ENCODE measurements around the gene TBX21. TPM values are rescaled to one million over a fixed set of nuclear protein-coding genes. Genes with fewer than 3 reads are reported as not detected.

Gene TBX21
- total RNA-seq, 3 donors from 2014 or later, result 0.33 to 1.8 (median 1.0) TPM

- Histone ChIP-seq H3K4me1 (no peaks in the 10 kb centered on the region), H3K36me3 (no peaks in the 10 kb centered on the region), H3K4me3 (no peak overlapping the region), H3K27me3 (no peaks in the 10 kb centered on the region), H3K27ac (no peak overlapping the region), H3K9me3 (no peaks in the 10 kb centered on the region)
- no peak for TF ChIP-seq POLR2AphosphoS5 (IDR thresholded peaks at IDR 0.05)
- no peak for TF ChIP-seq POLR2A (IDR thresholded peaks at IDR 0.05)
- TF ChIP-seq CTCF (IDR thresholded peaks at IDR 0.05), result no peak
- DNase-seq (ENCODE audit: low spot score in 2 of 2), result no peak
- intact Hi-C loops (cut with DNase I; ENCODE audit: low total_unique reads), result no loop called here
Measured at GRCh38 chr17:47700471-47701449, 32.3 kb upstream of the TBX21 start.

- Histone ChIP-seq H3K4me1 (no peaks in the 10 kb centered on the region), H3K36me3 (no peaks in the 10 kb centered on the region), H3K27me3 (no peaks in the 10 kb centered on the region), H3K9me3 (no peaks in the 10 kb centered on the region), H3K27ac (no peak overlapping the region), H3K4me3 (no peak overlapping the region)
- no peak for TF ChIP-seq POLR2A (IDR thresholded peaks at IDR 0.05)
- TF ChIP-seq POLR2AphosphoS5 (IDR thresholded peaks at IDR 0.05), result no peak
- no peak for TF ChIP-seq CTCF (IDR thresholded peaks at IDR 0.05)
- intact Hi-C loops (cut with DNase I; ENCODE audit: low total_unique reads), result no loop called here
- no peak for DNase-seq (ENCODE audit: low spot score in 2 of 2)
Measured at GRCh38 chr17:47701608-47702007, 31.4 kb upstream of the TBX21 start.

GRCh38 chr17:47702391-47702995 is 30.5 kb upstream of the TBX21 start:
- intact Hi-C loops (cut with DNase I; ENCODE audit: low total_unique reads), result no loop called here
- H3K9me3 ChIP-seq, result no peaks in the 10 kb centered on the region
- DNase-seq (ENCODE audit: low spot score in 2 of 2), result no peak
- H3K4me1 ChIP-seq, result no peaks in the 10 kb centered on the region
- TF ChIP-seq CTCF (IDR thresholded peaks at IDR 0.05), result no peak
- TF ChIP-seq POLR2AphosphoS5 (IDR thresholded peaks at IDR 0.05), result no peak
- no peak for TF ChIP-seq POLR2A (IDR thresholded peaks at IDR 0.05)
- no peaks in the 10 kb centered on the region for H3K27me3 ChIP-seq
- H3K4me3 ChIP-seq, result no peak overlapping the region
- no peaks in the 10 kb centered on the region for H3K36me3 ChIP-seq
- H3K27ac ChIP-seq, result no peak overlapping the region

- Histone ChIP-seq H3K27ac (no peak overlapping the region), H3K27me3 (no peaks in the 10 kb centered on the region), H3K9me3 (no peaks in the 10 kb centered on the region), H3K4me1 (no peaks in the 10 kb centered on the region), H3K4me3 (no peak overlapping the region), H3K36me3 (no peaks in the 10 kb centered on the region)
- no peak for DNase-seq (ENCODE audit: low spot score in 2 of 2)
- TF ChIP-seq POLR2A (IDR thresholded peaks at IDR 0.05), result no peak
- no peak for TF ChIP-seq POLR2AphosphoS5 (IDR thresholded peaks at IDR 0.05)
- TF ChIP-seq CTCF (IDR thresholded peaks at IDR 0.05), result no peak
- intact Hi-C loops (cut with DNase I; ENCODE audit: low total_unique reads), result no loop called here
Measured at GRCh38 chr17:47703191-47703591, 29.8 kb upstream of the TBX21 start.

GRCh38 chr17:47703671-47704070 is 29.4 kb upstream of the TBX21 start:
- DNase-seq (ENCODE audit: low spot score in 2 of 2), result no peak
- no peak overlapping the region for H3K4me3 ChIP-seq
- intact Hi-C loops (cut with DNase I; ENCODE audit: low total_unique reads), result no loop called here
- H3K27ac ChIP-seq, result no peak overlapping the region
- H3K36me3 ChIP-seq, result no peaks in the 10 kb centered on the region
- TF ChIP-seq CTCF (IDR thresholded peaks at IDR 0.05) (no peak), POLR2A (IDR thresholded peaks at IDR 0.05) (no peak), POLR2AphosphoS5 (IDR thresholded peaks at IDR 0.05) (no peak)
- H3K4me1 ChIP-seq, result no peaks in the 10 kb centered on the region
- no peaks in the 10 kb centered on the region for H3K27me3 ChIP-seq
- no peaks in the 10 kb centered on the region for H3K9me3 ChIP-seq

Measured in breast epithelium (tissue), 4 donors.